22Rv1 (cell line): ENCODE data around the gene CYP27B1.

Experiments used
- ZFX ChIP-seq: fragments of 450-650 bp; IDR thresholded peaks from 2 replicates; pipeline ENCODE4 v1.6.1; 2017; ENCODE audit warnings: antibody characterized with exemption, borderline replicate concordance
- TF ChIP-seq, protein P1 (sequence below): fragments of 450-650 bp; IDR thresholded peaks from 2 replicates; pipeline ENCODE4 v1.5.1; 2017; ENCODE audit warnings: mild to moderate bottlenecking

- TF ChIP-seq, protein P1, sequence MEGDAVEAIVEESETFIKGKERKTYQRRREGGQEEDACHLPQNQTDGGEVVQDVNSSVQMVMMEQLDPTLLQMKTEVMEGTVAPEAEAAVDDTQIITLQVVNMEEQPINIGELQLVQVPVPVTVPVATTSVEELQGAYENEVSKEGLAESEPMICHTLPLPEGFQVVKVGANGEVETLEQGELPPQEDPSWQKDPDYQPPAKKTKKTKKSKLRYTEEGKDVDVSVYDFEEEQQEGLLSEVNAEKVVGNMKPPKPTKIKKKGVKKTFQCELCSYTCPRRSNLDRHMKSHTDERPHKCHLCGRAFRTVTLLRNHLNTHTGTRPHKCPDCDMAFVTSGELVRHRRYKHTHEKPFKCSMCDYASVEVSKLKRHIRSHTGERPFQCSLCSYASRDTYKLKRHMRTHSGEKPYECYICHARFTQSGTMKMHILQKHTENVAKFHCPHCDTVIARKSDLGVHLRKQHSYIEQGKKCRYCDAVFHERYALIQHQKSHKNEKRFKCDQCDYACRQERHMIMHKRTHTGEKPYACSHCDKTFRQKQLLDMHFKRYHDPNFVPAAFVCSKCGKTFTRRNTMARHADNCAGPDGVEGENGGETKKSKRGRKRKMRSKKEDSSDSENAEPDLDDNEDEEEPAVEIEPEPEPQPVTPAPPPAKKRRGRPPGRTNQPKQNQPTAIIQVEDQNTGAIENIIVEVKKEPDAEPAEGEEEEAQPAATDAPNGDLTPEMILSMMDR: no peak
- no peak for TF ChIP-seq ZFX
Measured at GRCh38 chr12:57724003-57724935, 42.6 kb downstream of the CYP27B1 start.
